Measurements from ENCODE around the gene MAS1.

- no peak for TF ChIP-seq KDM5A (IDR thresholded peaks at IDR 0.05)
- no peak for TF ChIP-seq REST (IDR thresholded peaks at IDR 0.05)
- TF ChIP-seq EP300 (IDR thresholded peaks at IDR 0.05), result no peak
- TF ChIP-seq MAX (IDR thresholded peaks at IDR 0.05), result no peak
- TF ChIP-seq CTCF (IDR thresholded peaks at IDR 0.05), result no peak
- TF ChIP-seq CEBPB (IDR thresholded peaks at IDR 0.05), result no peak
- TF ChIP-seq KDM1A (IDR thresholded peaks at IDR 0.05; ENCODE audit: low read depth), result no peak
- TF ChIP-seq RCOR1 (IDR thresholded peaks at IDR 0.05; ENCODE audit: low read depth, low read length), result no peak
- no peak for TF ChIP-seq JUNB (IDR thresholded peaks at IDR 0.05)
- TF ChIP-seq POLR2A (IDR thresholded peaks at IDR 0.05; ENCODE audit: low read length), result no peak
- no peak for TF ChIP-seq HMGXB4 (CRISPR knock-in tag; IDR thresholded peaks at IDR 0.05; ENCODE audit: borderline replicate concordance)
- no peak for TF ChIP-seq CHD4 (IDR thresholded peaks at IDR 0.05; ENCODE audit: borderline replicate concordance)
- TF ChIP-seq RAD21 (conservative IDR thresholded peaks at IDR 0.05 in 1 of 2, IDR thresholded peaks at IDR 0.05 in 1 of 2), result no peak
- TF ChIP-seq NR3C1 (IDR thresholded peaks at IDR 0.05), result no peak
These were observed 4.5 kb upstream of the MAS1 start for GRCh38 chr6:159886270-159886669.
